Stimulated activated CD8-positive, alpha-beta memory T cell treated with anti-CD3 and anti-CD28 coated beads, Interleukin-7, amount 100 ng/mL, for 24 hours (primary cell): ENCODE results near the gene WNT3A.

Experiments used
- DNase-seq: peaks from one replicate; pipeline ENCODE4 v3.0.0-alpha.2; 2020; ENCODE audit warnings: low read depth

WNT3A gene

DNA sequence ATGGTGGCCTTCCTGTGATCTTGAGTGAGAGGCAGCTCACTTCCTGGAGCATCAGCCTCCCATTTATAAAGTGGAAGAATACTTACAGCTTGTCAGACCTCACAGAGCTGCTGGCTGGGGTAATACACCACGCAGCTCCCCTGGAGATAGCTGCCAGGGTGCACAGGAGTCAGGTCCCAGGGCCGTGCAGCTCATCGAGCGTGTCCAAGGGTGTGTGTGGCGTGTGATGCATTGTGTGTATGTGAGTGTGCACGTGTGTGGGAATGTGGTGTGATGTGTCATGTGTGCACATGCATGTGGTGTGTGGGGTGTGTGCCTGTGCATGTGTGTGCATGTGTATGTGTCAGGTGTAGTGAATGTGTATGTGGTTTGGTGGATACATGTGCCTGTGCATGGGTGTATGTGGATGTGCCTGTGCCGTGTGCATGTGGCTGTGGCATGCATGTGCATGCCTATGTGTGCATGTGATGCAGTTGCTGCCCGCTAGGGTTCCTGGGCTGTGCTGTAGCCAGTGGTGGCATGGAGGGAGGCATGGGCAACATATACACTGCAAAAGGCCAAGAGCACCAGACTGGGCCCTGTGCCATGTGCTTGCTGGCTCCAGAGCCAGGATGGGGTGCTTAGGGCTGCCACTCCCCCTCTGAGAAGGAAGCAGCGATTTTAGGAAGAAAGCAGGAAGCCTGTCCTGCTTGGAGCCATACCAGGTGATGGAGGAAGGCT, 24.6 kb downstream of the WNT3A start:
- DNase-seq, result no peak

DNA sequence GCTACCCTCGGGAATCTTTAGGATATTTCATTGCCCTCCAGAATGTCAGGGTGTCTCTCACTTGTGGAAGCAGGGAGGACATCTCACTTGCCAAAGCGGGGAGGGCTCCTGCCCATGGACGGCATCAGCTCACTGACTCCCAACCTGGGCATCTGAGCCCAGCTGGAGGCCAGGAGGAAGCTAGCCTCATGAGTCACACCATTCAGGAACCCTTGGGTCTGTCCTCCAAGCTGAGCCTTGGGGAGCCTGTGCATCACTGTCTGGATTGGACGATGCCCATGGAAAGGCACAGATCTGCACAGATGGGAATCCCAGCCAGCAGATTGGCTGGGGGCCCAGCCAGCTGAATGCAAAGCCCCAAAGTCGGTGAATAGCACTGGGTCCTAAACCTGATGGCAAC, 25.2 kb downstream of the WNT3A start:
- no peak for DNase-seq

DNA sequence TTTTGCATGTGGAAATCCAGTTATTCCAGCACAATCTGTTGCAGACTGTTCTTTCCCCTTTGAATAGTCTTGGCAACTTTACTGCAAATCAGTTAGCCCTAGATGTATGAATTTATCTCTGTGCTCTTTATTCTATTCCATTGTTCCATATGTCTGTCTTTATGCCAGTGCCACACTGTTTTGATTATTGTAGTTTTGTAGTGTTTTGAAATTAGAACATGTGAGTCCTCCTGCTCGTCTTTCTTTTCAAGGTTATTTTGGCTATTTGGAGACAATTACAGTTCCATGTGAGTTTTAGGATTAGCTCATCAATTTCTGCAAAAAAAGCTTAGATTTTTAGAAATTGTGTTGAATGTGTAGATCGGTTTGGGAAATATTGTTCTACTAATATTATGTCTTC, 26.6 kb downstream of the WNT3A start:
- no peak for DNase-seq

DNA sequence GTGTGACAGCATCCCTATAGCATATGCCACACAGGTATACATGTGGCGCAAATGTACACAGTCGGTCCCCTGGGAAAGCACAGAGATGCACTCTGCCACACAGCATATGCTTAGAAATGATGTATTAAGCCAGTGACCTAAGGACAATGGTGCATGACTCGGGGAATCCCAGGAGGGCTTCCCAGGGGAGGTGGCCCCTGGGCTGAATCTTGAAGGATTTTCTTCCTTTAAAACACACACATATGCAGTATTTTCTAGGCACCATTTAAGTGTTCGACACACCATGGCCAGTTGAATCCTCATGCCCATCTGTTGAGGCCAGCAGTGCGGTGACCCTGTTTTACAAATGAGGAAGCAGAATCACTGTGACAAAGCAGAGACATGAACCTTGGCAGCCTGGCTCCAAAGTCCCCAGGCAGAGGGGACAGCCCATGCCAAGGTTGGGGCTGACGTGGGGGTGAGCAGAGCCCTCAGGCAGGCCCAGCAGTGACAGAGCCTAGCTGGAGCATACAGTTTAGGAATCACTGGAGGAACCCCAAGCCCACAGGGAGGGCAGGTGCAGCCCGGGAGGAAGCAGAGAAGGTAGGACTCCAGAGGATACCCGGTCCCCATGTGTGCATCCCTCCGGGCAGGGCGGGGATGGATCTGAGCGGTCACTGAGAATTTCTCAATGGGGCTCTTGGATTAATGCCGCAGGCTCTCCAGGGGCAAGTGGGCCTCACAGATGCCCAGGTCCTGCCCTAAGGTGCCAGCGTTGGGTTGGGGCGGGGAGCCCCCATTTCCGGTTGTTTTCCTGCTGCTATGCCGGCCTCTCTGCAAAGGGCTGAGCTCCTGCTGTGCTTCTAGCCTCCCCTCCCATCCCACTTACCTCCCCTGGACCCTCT, 28.4 kb downstream of the WNT3A start:
- no peak for DNase-seq

DNA sequence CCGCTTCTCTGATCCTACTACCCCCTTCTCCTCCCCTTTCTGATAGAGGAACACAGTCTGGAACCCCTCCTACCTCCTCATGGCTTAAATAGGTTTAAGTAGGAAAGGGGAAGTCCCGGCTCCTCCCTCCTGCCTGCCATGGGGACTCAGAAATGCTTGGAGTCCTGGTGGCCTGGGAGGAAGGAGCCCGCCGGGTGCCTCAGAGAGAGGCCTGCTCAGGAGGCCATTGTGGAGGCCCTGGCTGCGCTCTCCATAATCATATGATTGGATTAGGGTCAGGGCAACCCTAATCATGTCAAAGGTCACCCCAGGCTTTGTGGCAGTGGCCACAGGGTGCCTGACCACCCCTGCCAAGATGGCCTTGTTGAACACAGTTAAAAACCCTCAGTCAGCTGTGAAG, 29.0 kb downstream of the WNT3A start:
- no peak for DNase-seq

DNA sequence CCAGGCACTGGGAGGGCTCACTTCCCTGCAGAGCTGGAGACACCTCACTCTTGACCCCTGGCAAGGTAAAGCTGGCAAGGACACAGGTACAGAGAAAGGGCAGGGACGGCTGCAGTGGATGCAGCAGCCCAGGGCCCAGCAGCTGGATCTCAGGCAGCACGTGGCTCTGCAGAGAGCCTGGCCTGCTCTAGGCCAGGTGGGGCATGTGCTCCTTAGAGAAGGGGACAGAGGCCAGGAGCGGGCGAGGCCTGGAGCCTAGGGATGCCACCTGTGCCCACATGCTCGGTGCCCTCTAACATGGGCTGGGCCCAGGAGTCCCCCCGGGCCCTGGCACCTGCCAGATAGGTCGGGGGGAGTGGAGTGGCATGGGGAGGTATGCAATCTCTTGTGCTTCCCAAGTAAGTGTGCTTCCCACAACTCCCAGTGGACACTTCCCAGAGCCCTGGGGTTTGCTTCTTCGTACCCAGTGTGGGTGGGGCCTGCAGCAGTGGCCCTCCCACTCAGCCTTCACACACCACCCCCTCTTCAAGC, 30.0 kb downstream of the WNT3A start:
- no peak for DNase-seq

DNA sequence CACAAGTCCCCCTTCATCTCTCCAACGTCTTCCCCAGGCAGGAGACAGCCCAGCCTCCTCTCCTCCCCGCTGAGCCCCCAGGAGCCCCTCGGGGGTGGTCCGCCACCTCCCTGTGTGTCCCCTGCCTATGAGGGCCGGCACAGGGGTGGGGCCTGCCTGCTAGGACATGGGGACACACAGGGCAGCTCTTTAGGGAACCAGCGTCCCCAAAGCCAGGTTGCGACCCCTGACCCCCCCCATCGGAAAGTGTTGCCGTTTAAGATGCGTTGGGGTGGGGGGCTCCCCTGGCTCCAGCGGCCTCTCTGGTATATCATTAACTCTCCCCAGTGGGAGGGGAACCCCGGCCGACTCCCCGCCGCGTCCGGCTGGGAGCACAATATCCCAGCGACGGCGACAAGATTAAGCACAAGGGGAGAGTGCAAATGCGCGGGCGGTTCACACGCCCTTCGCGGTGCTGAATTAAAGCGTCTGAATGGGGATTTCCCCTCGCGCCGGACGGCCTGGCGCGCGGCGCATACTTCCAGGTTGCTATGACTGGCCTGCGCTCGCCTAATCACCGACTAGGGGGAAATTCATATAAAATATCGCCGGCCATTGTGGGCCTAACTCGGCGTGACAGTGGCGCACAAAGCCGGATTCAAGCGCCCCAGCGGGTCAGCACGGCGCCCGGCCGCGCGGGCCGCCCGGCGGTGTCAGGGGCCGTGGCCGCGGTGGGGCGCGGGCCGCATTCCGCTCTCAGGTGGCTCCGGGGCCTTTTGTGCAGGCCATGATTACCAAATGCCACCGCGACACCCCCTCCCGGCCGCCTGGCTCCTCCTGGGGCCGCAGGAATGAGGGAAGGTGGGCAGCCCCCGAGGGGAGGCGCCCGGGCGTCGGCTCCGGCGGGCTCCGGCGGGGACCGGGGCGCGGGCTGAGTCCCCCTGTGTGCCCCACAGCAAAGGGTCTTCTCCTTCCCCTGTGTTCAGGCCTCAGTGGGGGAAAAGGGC, 30.9 kb downstream of the WNT3A start:
- DNase-seq, result no peak

DNA sequence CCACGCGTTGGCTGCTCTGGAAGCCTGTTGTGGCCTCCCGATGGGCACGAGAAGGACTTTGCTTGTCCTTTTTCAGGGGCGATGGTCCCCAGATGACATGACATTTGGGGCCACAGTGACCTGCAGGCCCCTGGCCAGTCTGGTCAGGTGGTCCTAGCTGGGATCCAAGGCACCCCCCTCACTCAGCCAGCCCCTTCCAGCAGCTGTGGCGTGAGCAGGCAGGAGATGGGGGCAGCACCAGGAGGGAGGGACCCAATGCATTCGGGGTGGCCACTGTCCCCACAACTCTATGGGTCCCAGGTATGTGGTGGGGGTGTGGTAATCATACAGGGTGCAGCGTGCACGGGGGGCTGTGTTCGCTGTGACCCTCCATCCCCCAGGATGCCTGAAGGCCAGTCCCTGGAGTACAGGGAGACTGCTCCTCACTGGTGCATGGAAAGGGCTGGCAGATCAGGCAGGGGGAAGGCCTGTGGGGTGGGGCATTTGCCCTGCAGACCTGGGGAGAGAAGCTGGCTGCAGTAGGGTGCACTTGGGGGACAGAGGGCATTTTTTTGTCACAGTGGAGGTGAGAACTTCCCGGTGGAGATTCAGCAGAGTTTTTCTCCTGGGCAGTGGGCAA, 31.7 kb downstream of the WNT3A start:
- DNase-seq, result no peak

DNA sequence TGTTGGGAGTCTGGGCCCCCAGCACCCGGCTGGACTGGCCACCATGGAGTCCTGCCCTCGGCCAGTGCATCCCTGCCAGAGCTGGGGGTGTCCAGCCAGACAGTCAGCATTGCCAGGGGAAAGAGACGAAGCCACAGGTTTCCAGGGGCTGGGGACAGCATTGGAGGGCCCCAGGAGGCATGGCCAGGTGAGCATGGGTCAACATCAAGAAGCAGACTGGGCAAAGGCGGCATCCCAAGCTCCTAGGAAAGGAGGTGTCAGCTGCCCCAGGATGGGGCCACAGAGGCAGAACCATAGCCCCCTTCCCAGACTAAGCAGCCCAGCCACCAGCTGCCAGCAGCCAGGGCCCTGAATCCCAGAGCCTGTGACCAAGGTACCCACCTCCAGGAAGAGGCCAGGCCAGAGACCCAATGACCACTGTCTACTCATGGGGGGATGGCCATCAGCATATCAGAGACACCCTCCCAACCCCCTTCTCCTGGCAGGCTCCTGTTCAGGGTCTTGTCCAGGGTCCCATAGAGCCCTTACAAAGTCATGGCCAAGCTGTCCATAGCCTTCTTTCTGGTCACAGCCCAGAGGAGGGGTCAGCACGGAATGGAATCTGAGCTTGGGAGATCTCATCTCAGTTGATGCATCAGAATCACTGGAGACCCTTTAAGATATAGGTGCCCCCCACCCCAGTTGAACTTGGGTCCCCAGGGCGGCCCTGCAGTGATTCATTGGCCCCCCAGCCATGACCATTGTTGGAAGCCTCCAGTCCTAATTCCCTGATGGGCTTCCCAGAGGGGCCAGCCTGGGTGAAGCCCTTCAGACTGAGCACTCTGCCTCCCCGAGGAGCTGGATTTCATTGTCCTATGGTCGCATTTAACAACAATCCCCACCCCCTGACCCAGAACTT, 32.5 kb downstream of the WNT3A start:
- DNase-seq, result no peak

DNA sequence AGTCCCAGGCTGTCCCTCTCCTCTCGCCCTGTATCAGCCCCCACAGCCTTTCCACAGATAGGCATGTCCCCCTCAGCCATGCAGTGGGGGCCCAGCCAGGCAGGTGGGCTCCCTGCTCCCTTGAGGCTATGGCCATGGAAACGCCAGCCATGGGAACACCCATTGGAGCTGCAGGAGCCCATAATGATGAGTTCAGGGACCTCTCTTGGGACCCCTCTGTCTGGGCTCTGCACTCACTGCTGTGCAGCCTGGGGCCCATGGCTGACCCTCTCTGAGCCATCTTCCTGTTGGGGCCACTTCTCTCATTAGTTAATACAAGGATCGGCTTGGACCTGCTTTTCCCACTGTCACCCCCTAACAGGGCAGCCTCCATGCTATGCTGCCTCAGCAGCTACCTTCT, 33.2 kb downstream of the WNT3A start:
- no peak for DNase-seq

DNA sequence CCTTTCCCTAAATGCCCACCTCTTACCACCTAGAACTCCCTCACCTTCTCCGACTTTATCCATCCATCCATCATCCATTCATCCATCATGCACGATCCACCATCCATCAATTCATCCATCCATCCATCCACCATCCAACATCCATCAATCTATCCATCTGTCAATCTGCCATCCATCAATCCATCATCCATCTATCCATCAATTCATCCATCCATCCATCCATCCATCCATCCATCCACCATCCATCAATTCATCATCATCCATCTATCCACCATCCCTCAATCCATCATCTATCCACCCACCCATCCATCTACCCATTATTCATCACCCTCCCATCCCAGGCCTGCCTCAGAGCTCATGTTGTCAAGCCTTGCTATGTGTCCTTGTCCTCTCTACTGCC, 34.5 kb downstream of the WNT3A start:
- no peak for DNase-seq

DNA sequence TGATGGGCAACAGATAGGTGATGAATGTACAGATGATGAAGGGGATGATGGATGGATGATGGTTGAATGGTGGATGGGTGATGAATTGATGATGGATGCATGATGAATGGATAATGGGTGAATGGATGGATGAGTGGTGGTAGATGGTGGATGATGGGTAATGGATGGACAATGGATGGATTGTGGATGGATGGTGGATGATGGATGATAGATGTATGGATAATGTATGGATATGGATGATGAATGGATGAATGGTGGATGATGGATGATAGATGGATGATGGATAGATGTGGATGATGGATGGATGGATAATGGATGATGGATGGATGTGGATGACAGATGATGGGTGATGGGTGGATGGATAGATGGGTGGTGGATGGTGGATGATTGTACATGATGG, 35.7 kb downstream of the WNT3A start:
- no peak for DNase-seq

DNA sequence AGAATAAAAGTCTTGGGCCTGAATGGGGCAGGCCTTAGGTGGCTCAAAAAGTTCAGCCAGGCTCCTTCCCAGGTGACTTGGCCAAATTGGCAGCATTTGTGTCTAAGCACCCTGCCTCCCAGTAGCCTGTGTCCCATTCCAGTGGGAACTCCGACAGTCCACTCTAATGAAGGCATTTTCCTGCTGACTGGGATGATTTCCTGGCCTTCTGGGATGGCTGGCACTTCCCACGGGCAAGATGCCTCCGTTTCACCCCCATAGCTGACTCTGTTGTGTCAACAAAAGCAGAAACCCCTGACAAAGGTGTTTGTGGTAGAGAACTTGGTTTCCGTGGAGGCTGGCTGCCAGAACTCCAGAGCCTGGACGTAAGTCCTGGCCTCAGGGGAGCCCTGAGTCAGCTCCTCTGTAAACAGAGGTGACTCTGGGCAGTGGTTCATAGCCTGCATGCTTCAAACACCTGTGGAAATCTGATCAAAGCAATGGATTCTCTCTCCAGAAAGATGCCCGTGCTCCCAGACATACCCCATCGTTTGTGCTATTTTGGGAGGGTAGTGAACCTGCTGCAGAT, 36.6 kb downstream of the WNT3A start:
- DNase-seq, result no peak

DNA sequence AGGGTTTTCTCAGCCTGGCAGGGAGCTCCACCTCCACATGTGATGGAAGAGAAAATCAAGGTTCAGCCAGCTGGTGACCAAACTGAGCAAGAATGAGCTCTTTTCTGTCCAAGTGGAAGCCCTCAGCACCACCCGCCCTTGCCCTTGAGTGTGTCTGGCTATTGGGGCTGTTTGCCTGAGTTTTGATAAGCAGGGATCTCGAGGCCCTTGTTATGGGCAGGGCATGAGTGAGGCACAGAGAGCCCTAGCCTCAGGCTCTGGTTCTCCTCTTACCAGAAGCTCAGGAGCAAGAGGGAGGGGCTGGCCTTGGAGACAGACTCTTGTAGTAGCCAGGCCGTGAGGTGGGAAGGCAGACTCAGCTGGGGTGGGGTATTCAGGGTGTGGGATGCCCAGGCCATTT, 38.2 kb downstream of the WNT3A start:
- no peak for DNase-seq

DNA sequence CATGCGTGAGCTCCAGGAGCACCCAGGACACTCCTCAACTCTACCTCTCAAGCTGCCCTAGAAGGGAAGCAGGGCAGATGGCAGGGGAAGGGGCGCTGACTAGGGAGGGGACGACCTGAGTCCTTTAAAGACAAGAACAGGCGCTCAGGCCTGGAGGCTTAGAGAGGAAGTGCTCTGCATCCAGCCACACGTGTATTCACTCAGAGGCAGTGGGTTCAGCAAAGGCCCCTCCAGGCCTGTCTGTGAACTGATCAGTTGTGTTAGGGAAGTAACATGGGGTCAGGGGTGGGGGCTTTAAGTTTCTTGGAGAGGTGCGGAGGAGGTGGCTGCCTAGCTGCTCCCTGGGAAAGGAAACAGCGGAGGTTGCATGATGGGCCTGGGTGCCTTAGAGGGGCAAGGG, 38.6 kb downstream of the WNT3A start:
- DNase-seq, result no peak

DNA sequence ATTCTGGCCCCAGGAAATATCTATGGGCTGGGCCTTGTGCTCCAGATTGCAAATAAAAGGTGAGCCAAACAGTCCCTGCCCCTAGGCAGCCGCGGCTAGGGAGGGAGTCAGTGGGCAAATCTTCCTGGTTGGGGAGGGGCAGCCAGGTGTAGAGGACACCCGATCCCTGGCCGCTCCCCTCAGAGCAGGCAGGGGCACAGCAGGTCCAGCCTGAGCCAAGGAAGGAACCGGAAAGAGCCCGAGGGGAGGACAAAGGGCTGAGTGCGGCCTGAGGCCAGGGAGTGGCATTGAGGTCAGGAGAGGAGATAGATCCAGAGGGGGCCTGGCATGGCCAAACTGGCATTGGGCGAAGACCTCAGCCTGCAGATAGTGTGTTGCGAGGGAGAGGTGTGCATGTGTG, 39.1 kb downstream of the WNT3A start:
- no peak for DNase-seq

DNA sequence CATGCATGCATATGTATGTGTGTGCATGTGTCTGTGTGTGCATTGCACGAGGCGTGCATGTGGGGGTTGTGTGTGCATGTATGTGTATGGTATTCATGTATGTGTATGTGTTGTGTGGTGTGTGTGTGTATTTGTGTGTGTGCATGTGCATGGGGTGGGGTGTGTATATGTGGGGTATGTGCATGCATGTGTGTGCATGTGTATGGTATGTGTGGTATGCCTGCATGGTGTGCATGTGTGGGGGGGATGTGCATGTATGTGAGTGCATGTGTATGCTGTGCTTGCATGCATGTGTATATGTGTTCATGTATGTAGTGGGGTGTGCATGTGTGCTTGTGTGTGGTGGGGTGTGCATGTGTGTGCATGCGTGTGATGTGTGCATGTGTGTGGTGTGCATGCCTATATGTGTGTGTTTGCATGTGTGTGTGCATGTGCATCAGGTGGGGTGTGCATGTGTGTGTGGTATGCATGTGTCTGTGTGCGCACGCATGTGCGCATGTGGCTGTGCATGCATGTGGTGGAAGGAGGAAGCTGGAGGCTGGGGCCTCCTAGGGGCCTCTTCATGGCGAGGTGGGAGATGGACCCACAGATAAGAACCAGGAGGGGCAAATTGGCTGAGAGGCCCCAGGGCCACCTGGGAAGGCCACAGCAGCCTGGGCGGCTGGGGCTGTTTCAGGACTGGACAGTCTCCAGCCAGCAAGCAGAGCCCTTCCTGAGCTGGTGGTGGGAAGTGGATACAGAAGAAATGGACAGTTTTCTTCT, 39.8 kb downstream of the WNT3A start:
- no peak for DNase-seq

DNA sequence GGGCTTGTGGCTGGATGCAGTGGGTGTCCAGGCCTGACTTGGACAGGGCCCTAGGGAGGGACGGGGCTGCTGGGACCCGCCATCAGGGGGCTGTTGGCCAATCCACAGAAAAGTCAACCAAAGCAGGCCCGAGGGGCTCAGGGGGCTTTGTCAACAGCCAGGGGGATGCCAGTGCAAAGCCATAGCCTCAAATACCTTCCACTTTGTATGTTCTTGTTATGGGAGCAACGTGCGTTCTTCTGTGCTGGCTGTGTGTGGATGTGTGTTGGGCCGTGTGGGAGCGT, 40.3 kb downstream of the WNT3A start:
- DNase-seq, result no peak

DNA sequence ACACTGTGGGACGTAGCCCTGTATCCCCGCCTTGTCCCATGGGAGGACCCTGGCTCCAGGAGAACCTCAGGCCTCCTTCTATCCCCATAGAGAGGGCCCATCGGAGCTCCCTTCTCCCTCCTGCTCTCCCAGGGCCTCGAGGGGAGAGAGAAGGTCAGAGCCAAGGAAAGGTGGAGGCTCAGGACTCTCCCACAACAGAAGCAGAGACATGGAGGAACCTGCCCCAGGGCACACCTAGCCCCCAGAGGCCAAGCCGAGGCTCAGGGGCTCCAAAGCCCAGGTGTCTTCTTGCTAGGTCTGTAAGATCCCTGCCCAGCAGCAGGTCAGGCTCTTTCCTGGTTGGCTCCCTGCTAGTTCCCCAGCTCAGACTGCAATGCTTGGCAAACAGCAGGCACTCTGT, 41.3 kb downstream of the WNT3A start:
- DNase-seq, result no peak
